Body of pancreas (tissue), 4 donors: ENCODE data around the gene USH2A.

Experiments used
- CTCF ChIP-seq, 7 experiments: fragments of 450-650 bp in 4 of 7; fragments of 200-600 bp in 3 of 7; sonication (generic) in 3 of 7; IDR thresholded peaks; one replicate each; pipeline ENCODE4 v1.5.1; 2016 to 2019; ENCODE audit warnings: antibody characterized with exemption in 7 of 7
- POLR2A ChIP-seq, 3 donors: fragments of 450-650 bp; IDR thresholded peaks; one replicate each; pipeline ENCODE4 v1.6.1; 2016; ENCODE audit warnings: antibody characterized with exemption in 3 of 3, mild to moderate bottlenecking in 2 of 3

GRCh38 chr1:216325336-216325735 is 97.9 kb downstream of the USH2A start:
- TF ChIP-seq POLR2A (IDR thresholded peaks at IDR 0.05): no peak
- TF ChIP-seq CTCF (IDR thresholded peaks at IDR 0.05): no peak
